B cell (primary cell): ENCODE data around the gene TOLLIP. TPM values are rescaled to one million over a fixed set of nuclear protein-coding genes. Genes with fewer than 3 reads are reported as not detected.

Source experiments
- ATAC-seq: fragments of 200-7000 bp; cut with Tn5 transposase; one replicate; pipeline ENCODE4 v1.10.0; 2021; ENCODE audit warnings: low read depth, mild to moderate bottlenecking, moderate number of reproducible peaks, moderate library complexity
- CTCF ChIA-PET: fragments of 350-600 bp; sonication (Branson Sonifier 250); formaldehyde crosslinking; loops from one replicate; lab custom pipeline; 2021; ENCODE audit warnings: antibody characterized with exemption, inconsistent platforms; lab: Charles Lee
- POLR2A ChIA-PET: fragments of 350-600 bp; sonication (Branson Sonifier 250); formaldehyde crosslinking; loops from one replicate; lab custom pipeline; 2021; ENCODE audit warnings: antibody characterized with exemption; lab: Charles Lee
- DNase-seq: peaks from one replicate; pipeline ENCODE4 v3.0.0; 2013
- H2AFZ ChIP-seq: 2 replicates; pipeline ENCODE4 v1.6.1; 2012; ENCODE audit warnings: mild to moderate bottlenecking, low read depth, low read length; ENCODE audit not compliant: insufficient read depth, poor library complexity, severe bottlenecking
- H3K27ac ChIP-seq, 2 donors: 1 replicate in 1 of 2; 2 replicates in 1 of 2; pipeline ENCODE4 v1.5.1; 2012 to 2013; ENCODE audit warnings: low read length in 2 of 2, mild to moderate bottlenecking in 2 of 2, moderate library complexity in 1 of 2
- H3K27me3 ChIP-seq, 4 experiments: fragments of 200-600 bp in 1 of 4; sonication (generic) in 1 of 4; replicated peaks in 1 of 4; 1 replicate in 2 of 4; 2 replicates in 2 of 4; pipeline versions ENCODE4 v1.6.1 to v1.7.0; 2013 to 2016; ENCODE audit warnings: low read length in 3 of 4, mild to moderate bottlenecking in 2 of 4, mixed read lengths in 1 of 4, moderate library complexity in 1 of 4; ENCODE audit not compliant: insufficient read depth in 4 of 4, control insufficient read depth in 3 of 4; ENCODE audit errors: control extremely low read depth in 1 of 4
- H3K36me3 ChIP-seq, 2 experiments: replicated peaks in 1 of 2; 1 replicate in 1 of 2; 2 replicates in 1 of 2; pipeline versions ENCODE4 v1.6.1 to v1.7.1; 2013; ENCODE audit warnings: low read length in 1 of 2; ENCODE audit not compliant: insufficient read depth in 2 of 2, control insufficient read depth in 1 of 2; ENCODE audit errors: control extremely low read depth in 1 of 2, extremely low read depth in 1 of 2
- H3K4me1 ChIP-seq, 2 donors: fragments of 200-600 bp in 1 of 2; sonication (generic) in 1 of 2; 1 replicate in 1 of 2; 2 replicates in 1 of 2; pipeline versions ENCODE4 v1.5.1 to v1.6.1; 2013 to 2017; ENCODE audit warnings: low read length in 2 of 2; ENCODE audit not compliant: control insufficient read depth in 2 of 2, insufficient read depth in 2 of 2
- H3K4me2 ChIP-seq: replicated peaks from 2 replicates; pipeline ENCODE3; 2012; ENCODE audit warnings: mild to moderate bottlenecking, low read depth, low read length; ENCODE audit not compliant: poor library complexity, severe bottlenecking
- H3K4me3 ChIP-seq, 5 experiments: fragments of 200-600 bp in 1 of 5; sonication (generic) in 1 of 5; 1 replicate in 3 of 5; 2 replicates in 2 of 5; pipeline versions ENCODE4 v1.5.1 to v1.7.0; 2011 to 2016; ENCODE audit warnings: low read length in 4 of 5, mild to moderate bottlenecking in 4 of 5, low read depth in 2 of 5, control low read depth in 1 of 5, moderate library complexity in 1 of 5; ENCODE audit not compliant: insufficient read depth in 1 of 5; ENCODE audit errors: control extremely low read depth in 1 of 5, extremely low read depth in 1 of 5
- H3K79me2 ChIP-seq: fragments of 200-600 bp; sonication (generic); one replicate; pipeline ENCODE4 v1.6.0; 2016; ENCODE audit warnings: low read length; ENCODE audit not compliant: control insufficient read depth, insufficient read depth
- H3K9ac ChIP-seq: fragments of 200-600 bp; sonication (generic); 2 replicates; pipeline ENCODE4 v1.6.1; 2017; ENCODE audit warnings: mild to moderate bottlenecking, low read length, moderate library complexity
- H3K9me3 ChIP-seq, 3 donors: one replicate each; pipeline versions ENCODE4 v1.6.1 to v1.7.1; 2013; ENCODE audit warnings: low read length in 2 of 3; ENCODE audit not compliant: control insufficient read depth in 2 of 3, insufficient read depth in 1 of 3; ENCODE audit errors: control extremely low read depth in 1 of 3
- H4K20me1 ChIP-seq: 2 replicates; pipeline ENCODE4 v1.6.0; 2012; ENCODE audit warnings: mild to moderate bottlenecking, low read length; ENCODE audit not compliant: insufficient read depth, control insufficient read depth, poor library complexity, severe bottlenecking
- H3K27ac Mint-ChIP-seq: one replicate; pipeline ENCODE4 v1.8.0; 2021; ENCODE audit warnings: mixed read lengths
- H3K27me3 Mint-ChIP-seq: one replicate; pipeline ENCODE4 v1.8.0; 2021; ENCODE audit warnings: mixed read lengths
- H3K4me1 Mint-ChIP-seq: one replicate; pipeline ENCODE4 v1.8.0; 2021; ENCODE audit warnings: mixed read lengths
- H3K4me3 Mint-ChIP-seq: one replicate; pipeline ENCODE4 v1.8.0; 2021; ENCODE audit warnings: mixed read lengths
- H3K9me3 Mint-ChIP-seq: one replicate; pipeline ENCODE4 v1.8.0; 2022; ENCODE audit warnings: mixed read lengths; ENCODE audit not compliant: insufficient read depth
- CTCF ChIP-seq: fragments of 200-600 bp; IDR thresholded peaks from one replicate; pipeline ENCODE4 v1.8.0; 2022; ENCODE audit warnings: antibody characterized with exemption, mild to moderate bottlenecking
- EZH2 ChIP-seq: IDR thresholded peaks from 2 replicates; pipeline ENCODE4 v1.6.1; 2012; ENCODE audit warnings: borderline replicate concordance, low read depth, mild to moderate bottlenecking, moderate library complexity, low read length; ENCODE audit not compliant: insufficient read depth, poor library complexity, severe bottlenecking
- WGBS: methylation state at CpG from one replicate; pipeline ENCODE4 v1.1.5; 2013; ENCODE audit warnings: missing lambda C conversion rate; ENCODE audit not compliant: insufficient coverage; 5-methylcytosine and 5-hydroxymethylcytosine counted together
- intact Hi-C: fragments of 100-400 bp; cut with micrococcal nuclease; formaldehyde crosslinking; loops from one replicate; pipeline ENCODE4 v1.10.0; 2022
- polyA plus RNA-seq: library from polyadenylated mRNA; depleted of rRNA; stranded (reverse); fragments of >200 nt; gene quantifications from 2 replicates; pipeline ENCODE4 v1.2.3, GENCODE V29; 2012
- total RNA-seq, 2 donors: library from RNA; stranded (reverse); fragments of 120-200 nt in 1 of 2; gene quantifications; 1 replicate in 1 of 2; 2 replicates in 1 of 2; pipeline versions ENCODE4 v1.2.3 to v1.2.4, GENCODE V29; 2013 to 2022

Gene TOLLIP
- total and polyA plus RNA-seq, 2 donors (not counting 1 experiment from before 2014, with no cell fraction given): 34.7 to 52.5 TPM

GRCh38 chr11:1340111-1340510 is 30.7 kb upstream of the TOLLIP start:
- WGBS: 90% methylated on average over 12 of the region's 12 CpGs
- Histone ChIP-seq H2AFZ (no peak overlapping the region), H3K4me1 (peaks cover 9 to 12% of the 10 kb centered on the region in 2 donors), H3K36me3 (no peaks in the 10 kb centered on the region), H3K9me3 (peaks cover 0 to 33% (median 7%) of the 10 kb centered on the region in 3 donors), H4K20me1 (no peaks in the 10 kb centered on the region), H3K79me2 (no peaks in the 10 kb centered on the region), H3K27ac (no peak overlapping the region), H3K4me3 (no peak overlapping the region), H3K27me3 (no peaks in the 10 kb centered on the region), H3K9ac (no peak overlapping the region), H3K4me2 (no peak overlapping the region)
- no peak overlapping the region for H3K4me3 Mint-ChIP-seq
- CTCF ChIA-PET: no interaction called here
- TF ChIP-seq EZH2: no peak
- no peak for TF ChIP-seq CTCF
- ATAC-seq: no peak
- H3K27me3 Mint-ChIP-seq: no peaks in the 10 kb centered on the region
- H3K27ac Mint-ChIP-seq: no peak overlapping the region
- peaks cover 8% of the 10 kb centered on the region for H3K9me3 Mint-ChIP-seq
- POLR2A ChIA-PET: no interaction called here
- H3K4me1 Mint-ChIP-seq: peaks cover 17% of the 10 kb centered on the region
- no peak for DNase-seq
- intact Hi-C loops: no loop called here

- Histone ChIP-seq H3K79me2 (no peaks in the 10 kb centered on the region), H3K27me3 (no peaks in the 10 kb centered on the region), H3K4me3 (no peak overlapping the region), H3K4me2 (no peak overlapping the region), H3K36me3 (no peaks in the 10 kb centered on the region), H3K27ac (no peak overlapping the region), H3K4me1 (peaks cover 12 to 13% of the 10 kb centered on the region in 2 donors), H3K9me3 (peaks cover 0 to 33% (median 7%) of the 10 kb centered on the region in 3 donors), H4K20me1 (no peaks in the 10 kb centered on the region), H3K9ac (no peak overlapping the region), H2AFZ (no peak overlapping the region)
- DNase-seq (no peak), ATAC-seq (no peak)
- ChIA-PET POLR2A (no interaction called here), CTCF (no interaction called here)
- TF ChIP-seq CTCF (no peak), EZH2 (no peak)
- 87% methylated on average over 8 of the region's 15 CpGs for WGBS
- H3K27ac Mint-ChIP-seq: no peak overlapping the region
- intact Hi-C loops: loop anchor here (2.0 kb wide), 1 partner anchor 44 kb away; no protein-coding TSS in a partner anchor
- H3K27me3 Mint-ChIP-seq: no peaks in the 10 kb centered on the region
- no peak overlapping the region for H3K4me3 Mint-ChIP-seq
- peaks cover 8% of the 10 kb centered on the region for H3K9me3 Mint-ChIP-seq
- peaks cover 21% of the 10 kb centered on the region for H3K4me1 Mint-ChIP-seq
Observed at GRCh38 chr11:1339066-1339675, 29.7 kb upstream of the TOLLIP start.
